ENCODE data around the gene TFAP2B. TPM values are rescaled to one million over a fixed set of nuclear protein-coding genes. Genes with fewer than 3 reads are reported as not detected.

TFAP2B gene
- total RNA-seq, 1 donor from 2014 or later, result not detected

- DNase-seq (ENCODE audit: low read depth) (no peak), FAIRE-seq (no peak)
- H2AFZ ChIP-seq (ENCODE audit: low read depth, low read length), result no peak overlapping the region
- H4K20me1 ChIP-seq (ENCODE audit: insufficient read depth, low read length), result no peaks in the 10 kb centered on the region
- H3K79me2 ChIP-seq (ENCODE audit: insufficient read depth, low read length), result no peaks in the 10 kb centered on the region
- Mint-ChIP-seq H3K27me3 (ENCODE audit: low read depth, unreplicated experiment) (peaks cover 9% of the 10 kb centered on the region), H3K36me3 (ENCODE audit: low read depth, unreplicated experiment) (no peaks in the 10 kb centered on the region), H3K27ac (ENCODE audit: unreplicated experiment) (no peak overlapping the region), H3K4me3 (ENCODE audit: unreplicated experiment) (no peak overlapping the region), H3K9me3 (ENCODE audit: unreplicated experiment) (no peaks in the 10 kb centered on the region), H3K4me1 (ENCODE audit: low read depth, unreplicated experiment) (no peaks in the 10 kb centered on the region)
- TF ChIP-seq CTCF (IDR thresholded peaks at IDR 0.05; ENCODE audit: insufficient read depth, low read depth, low read length) (no peak), EZH2 (IDR thresholded peaks at IDR 0.05; ENCODE audit: insufficient read depth, low read length) (no peak)
- H3K27ac ChIP-seq (ENCODE audit: low read depth, low read length), result no peak overlapping the region
- H3K4me2 ChIP-seq (ENCODE audit: low read length), result no peak overlapping the region
- no peak overlapping the region for H3K4me3 ChIP-seq (ENCODE audit: insufficient read depth, low read depth, low read length)
- H3K27me3 ChIP-seq (ENCODE audit: insufficient read depth, low read length), result no peaks in the 10 kb centered on the region
- no peaks in the 10 kb centered on the region for H3K36me3 ChIP-seq (ENCODE audit: insufficient read depth, low read length)
- H3K4me1 ChIP-seq (ENCODE audit: insufficient read depth, low read length), result no peaks in the 10 kb centered on the region
- no peaks in the 10 kb centered on the region for H3K9me3 ChIP-seq (ENCODE audit: insufficient read depth, low read depth, low read length)
- no peak overlapping the region for H3K9ac ChIP-seq (ENCODE audit: low read length)
These were observed 23.1 kb upstream of the TFAP2B start for GRCh38 chr6:50795574-50795973.

GRCh38 chr6:50804283-50804682, 14.4 kb upstream of the TFAP2B start:
- Mint-ChIP-seq H3K4me3 (ENCODE audit: unreplicated experiment) (no peak overlapping the region), H3K4me1 (ENCODE audit: low read depth, unreplicated experiment) (no peaks in the 10 kb centered on the region), H3K9me3 (ENCODE audit: unreplicated experiment) (peaks cover under 1% of the 10 kb centered on the region), H3K27ac (ENCODE audit: unreplicated experiment) (no peak overlapping the region), H3K27me3 (ENCODE audit: low read depth, unreplicated experiment) (no peaks in the 10 kb centered on the region), H3K36me3 (ENCODE audit: low read depth, unreplicated experiment) (no peaks in the 10 kb centered on the region)
- Histone ChIP-seq H3K36me3 (ENCODE audit: insufficient read depth, low read length) (no peaks in the 10 kb centered on the region), H3K9ac (ENCODE audit: low read length) (no peak overlapping the region), H2AFZ (ENCODE audit: low read depth, low read length) (no peak overlapping the region), H3K4me2 (ENCODE audit: low read length) (no peak overlapping the region), H3K9me3 (ENCODE audit: insufficient read depth, low read depth, low read length) (no peaks in the 10 kb centered on the region), H3K4me3 (ENCODE audit: insufficient read depth, low read depth, low read length) (no peak overlapping the region), H3K27me3 (ENCODE audit: insufficient read depth, low read length) (no peaks in the 10 kb centered on the region), H3K79me2 (ENCODE audit: insufficient read depth, low read length) (no peaks in the 10 kb centered on the region), H4K20me1 (ENCODE audit: insufficient read depth, low read length) (no peaks in the 10 kb centered on the region), H3K4me1 (ENCODE audit: insufficient read depth, low read length) (no peaks in the 10 kb centered on the region), H3K27ac (ENCODE audit: low read depth, low read length) (no peak overlapping the region)
- FAIRE-seq (no peak), DNase-seq (ENCODE audit: low read depth) (no peak)
- TF ChIP-seq CTCF (IDR thresholded peaks at IDR 0.05; ENCODE audit: insufficient read depth, low read depth, low read length) (no peak), EZH2 (IDR thresholded peaks at IDR 0.05; ENCODE audit: insufficient read depth, low read length) (no peak)

GRCh38 chr6:50807035-50807434, 11.6 kb upstream of the TFAP2B start:
- no peak overlapping the region for H3K4me2 ChIP-seq (ENCODE audit: low read length)
- Mint-ChIP-seq H3K4me1 (ENCODE audit: low read depth, unreplicated experiment) (no peaks in the 10 kb centered on the region), H3K27me3 (ENCODE audit: low read depth, unreplicated experiment) (peaks cover 3% of the 10 kb centered on the region), H3K27ac (ENCODE audit: unreplicated experiment) (no peak overlapping the region), H3K4me3 (ENCODE audit: unreplicated experiment) (no peak overlapping the region), H3K36me3 (ENCODE audit: low read depth, unreplicated experiment) (no peaks in the 10 kb centered on the region), H3K9me3 (ENCODE audit: unreplicated experiment) (peaks cover 5% of the 10 kb centered on the region)
- no peaks in the 10 kb centered on the region for H3K36me3 ChIP-seq (ENCODE audit: insufficient read depth, low read length)
- no peak overlapping the region for H2AFZ ChIP-seq (ENCODE audit: low read depth, low read length)
- DNase-seq (ENCODE audit: low read depth), result no peak
- H3K27me3 ChIP-seq (ENCODE audit: insufficient read depth, low read length), result no peaks in the 10 kb centered on the region
- no peak for FAIRE-seq
- H3K79me2 ChIP-seq (ENCODE audit: insufficient read depth, low read length), result no peaks in the 10 kb centered on the region
- H3K9me3 ChIP-seq (ENCODE audit: insufficient read depth, low read depth, low read length), result no peaks in the 10 kb centered on the region
- H3K9ac ChIP-seq (ENCODE audit: low read length), result no peak overlapping the region
- no peak overlapping the region for H3K27ac ChIP-seq (ENCODE audit: low read depth, low read length)
- H3K4me3 ChIP-seq (ENCODE audit: insufficient read depth, low read depth, low read length), result no peak overlapping the region
- no peaks in the 10 kb centered on the region for H3K4me1 ChIP-seq (ENCODE audit: insufficient read depth, low read length)
- no peaks in the 10 kb centered on the region for H4K20me1 ChIP-seq (ENCODE audit: insufficient read depth, low read length)
- TF ChIP-seq EZH2 (IDR thresholded peaks at IDR 0.05; ENCODE audit: insufficient read depth, low read length) (no peak), CTCF (IDR thresholded peaks at IDR 0.05; ENCODE audit: insufficient read depth, low read depth, low read length) (no peak)

Data from astrocyte (in vitro differentiated cells and primary cell).